Skeletal muscle satellite cell (primary cell): ENCODE data around the gene ADAM15.
A peak's percentile ranks its signal among the peaks of the same experiment; 100 is the strongest.

ENCODE experiments used
- H3K27me3 ChIP-seq: 2 replicates; pipeline ENCODE4 v1.7.0; 2013; ENCODE audit warnings: low read length; ENCODE audit not compliant: control insufficient read depth, insufficient read depth
- H3K36me3 ChIP-seq: 2 replicates; pipeline ENCODE4 v1.7.0; 2013; ENCODE audit warnings: mild to moderate bottlenecking, control low read depth, low read length; ENCODE audit not compliant: insufficient read depth
- H3K4me1 ChIP-seq: 2 replicates; pipeline ENCODE4 v1.7.0; 2013; ENCODE audit warnings: low read length; ENCODE audit not compliant: control insufficient read depth, insufficient read depth
- H3K4me2 ChIP-seq: 2 replicates; pipeline ENCODE4 v1.7.0; 2013; ENCODE audit warnings: mild to moderate bottlenecking, low read length
- H3K4me3 ChIP-seq: 2 replicates; pipeline ENCODE4 v1.7.0; 2013; ENCODE audit warnings: low read length
- H3K9ac ChIP-seq: 2 replicates; pipeline ENCODE4 v1.7.0; 2013; ENCODE audit warnings: mild to moderate bottlenecking, low read depth, low read length, moderate library complexity
- H3K9me3 ChIP-seq: replicated peaks from 2 replicates; pipeline ENCODE4 v1.7.0; 2013; ENCODE audit warnings: mild to moderate bottlenecking, control low read depth, low read length

The ADAM15 gene

GRCh38 chr1:155071701-155072100 is 20.6 kb downstream of the ADAM15 start:
- Histone ChIP-seq H3K9ac (no peak overlapping the region), H3K4me2 (no peak overlapping the region), H3K4me3 (no peak overlapping the region)

DNA sequence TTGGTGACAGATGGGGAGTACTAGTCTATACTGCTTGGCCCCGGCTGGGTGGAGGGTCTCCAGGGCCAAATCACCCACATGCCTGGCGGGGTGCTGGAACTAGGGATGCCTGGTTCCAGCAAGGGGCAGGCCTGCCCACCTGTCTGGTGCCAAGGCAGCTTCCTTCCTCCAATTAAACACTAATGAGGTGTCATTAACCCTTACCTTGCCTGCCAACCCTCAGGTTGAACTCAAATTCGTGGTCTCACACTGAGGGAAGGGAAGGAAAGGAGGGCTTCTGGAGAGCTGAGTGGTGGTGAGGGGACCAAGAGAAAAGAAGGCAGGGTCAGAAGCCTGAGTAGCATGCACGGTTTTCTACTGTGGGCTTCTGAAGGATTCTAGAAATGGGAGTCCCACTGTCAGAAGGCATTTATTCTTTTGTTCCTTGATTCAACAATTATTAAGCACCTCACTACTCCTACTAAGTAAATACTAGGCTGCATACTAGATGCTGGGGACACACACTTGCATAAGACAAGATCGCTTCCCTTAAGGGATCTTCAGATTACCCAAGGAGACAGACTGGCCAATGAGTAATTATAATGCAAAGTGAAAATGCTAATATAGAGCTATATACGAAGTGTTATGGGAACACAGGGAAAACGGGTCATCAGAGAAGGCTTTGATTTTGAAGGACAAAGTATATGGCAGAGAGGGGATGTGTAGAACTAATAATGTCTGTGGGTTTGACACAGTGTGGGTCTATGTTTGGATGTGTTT is 21.6 kb downstream of the ADAM15 start:
- Histone ChIP-seq H3K9ac (no peak overlapping the region), H3K4me1 (peaks cover 12% of the 10 kb centered on the region), H3K27me3 (peaks cover 11% of the 10 kb centered on the region), H3K36me3 (no peaks in the 10 kb centered on the region), H3K4me2 (no peak overlapping the region), H3K9me3 (no peaks in the 10 kb centered on the region), H3K4me3 (no peak overlapping the region)

More at GRCh38 chr1:155071701-155072100, 20.6 kb downstream of the ADAM15 start:
- H3K4me1 ChIP-seq = peaks cover 12% of the 10 kb centered on the region
- no peaks in the 10 kb centered on the region for H3K9me3 ChIP-seq
- H3K36me3 ChIP-seq = no peaks in the 10 kb centered on the region
- peaks cover 11% of the 10 kb centered on the region for H3K27me3 ChIP-seq

- H3K27me3 ChIP-seq = peaks cover 11% of the 10 kb centered on the region
- H3K9ac ChIP-seq = no peak overlapping the region
- H3K4me2 ChIP-seq = no peak overlapping the region
- no peaks in the 10 kb centered on the region for H3K36me3 ChIP-seq
- no peaks in the 10 kb centered on the region for H3K9me3 ChIP-seq
- H3K4me3 ChIP-seq = no peak overlapping the region
- peaks cover 17% of the 10 kb centered on the region for H3K4me1 ChIP-seq
Observed at GRCh38 chr1:155073377-155074242, 22.5 kb downstream of the ADAM15 start.

DNA sequence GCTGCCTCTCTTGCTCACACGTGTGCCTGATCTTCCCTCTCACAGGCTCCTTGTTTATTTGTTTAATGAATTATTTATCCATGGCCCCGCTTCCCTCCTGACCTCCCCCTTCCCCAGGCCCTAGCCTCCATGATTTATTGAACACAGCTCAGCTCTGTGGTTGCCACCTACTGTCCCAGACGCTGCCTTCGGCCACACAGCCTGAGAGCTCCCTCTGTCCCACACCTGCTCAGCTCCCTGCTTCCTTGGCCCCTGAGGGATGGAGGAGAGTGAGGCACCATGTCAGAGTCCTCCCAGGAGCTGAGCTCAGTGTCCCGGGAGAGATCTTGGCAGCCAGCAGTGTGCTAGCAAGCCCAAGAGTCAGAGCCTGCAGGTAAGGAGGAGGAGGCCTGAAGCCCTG is 24.4 kb downstream of the ADAM15 start:
- Histone ChIP-seq H3K9ac (no peak overlapping the region), H3K36me3 (no peaks in the 10 kb centered on the region), H3K27me3 (peaks cover 25% of the 10 kb centered on the region), H3K4me3 (no peak overlapping the region), H3K9me3 (no peaks in the 10 kb centered on the region), H3K4me2 (no peak overlapping the region), H3K4me1 (peaks cover 31% of the 10 kb centered on the region)

- peaks cover 28% of the 10 kb centered on the region for H3K4me1 ChIP-seq
- no peak overlapping the region for H3K4me3 ChIP-seq
- H3K9me3 ChIP-seq = no peaks in the 10 kb centered on the region
- peaks cover 34% of the 10 kb centered on the region for H3K27me3 ChIP-seq
- H3K36me3 ChIP-seq = no peaks in the 10 kb centered on the region
- H3K4me2 ChIP-seq = no peak overlapping the region
- no peak overlapping the region for H3K9ac ChIP-seq
Observed at GRCh38 chr1:155076371-155076770, 25.3 kb downstream of the ADAM15 start.

DNA sequence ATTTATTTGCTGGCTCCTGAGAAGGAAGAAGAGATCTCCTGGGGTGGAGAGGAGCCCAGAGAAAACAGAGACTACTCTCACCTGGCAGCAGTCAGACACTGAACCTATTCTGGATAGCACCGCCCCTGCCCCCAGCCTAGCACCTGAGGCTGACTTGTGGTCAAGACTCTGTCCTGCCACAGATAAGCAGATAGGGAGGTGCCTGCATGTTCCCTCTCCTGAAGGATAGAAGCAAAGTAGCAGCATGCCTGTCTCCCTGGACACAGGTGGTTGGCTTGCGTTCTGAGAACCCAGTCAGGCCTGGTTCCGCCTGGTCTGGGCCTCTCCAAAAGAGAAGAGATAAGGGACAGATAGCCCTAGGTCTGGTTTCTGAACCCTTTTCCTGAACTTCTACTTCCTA is 26.2 kb downstream of the ADAM15 start:
- no peak overlapping the region for H3K4me3 ChIP-seq
- H3K4me1 ChIP-seq = peaks cover 27% of the 10 kb centered on the region
- H3K4me2 ChIP-seq = no peak overlapping the region
- no peaks in the 10 kb centered on the region for H3K36me3 ChIP-seq
- H3K9ac ChIP-seq = no peak overlapping the region
- H3K27me3 ChIP-seq = peaks cover 36% of the 10 kb centered on the region
- no peaks in the 10 kb centered on the region for H3K9me3 ChIP-seq

DNA sequence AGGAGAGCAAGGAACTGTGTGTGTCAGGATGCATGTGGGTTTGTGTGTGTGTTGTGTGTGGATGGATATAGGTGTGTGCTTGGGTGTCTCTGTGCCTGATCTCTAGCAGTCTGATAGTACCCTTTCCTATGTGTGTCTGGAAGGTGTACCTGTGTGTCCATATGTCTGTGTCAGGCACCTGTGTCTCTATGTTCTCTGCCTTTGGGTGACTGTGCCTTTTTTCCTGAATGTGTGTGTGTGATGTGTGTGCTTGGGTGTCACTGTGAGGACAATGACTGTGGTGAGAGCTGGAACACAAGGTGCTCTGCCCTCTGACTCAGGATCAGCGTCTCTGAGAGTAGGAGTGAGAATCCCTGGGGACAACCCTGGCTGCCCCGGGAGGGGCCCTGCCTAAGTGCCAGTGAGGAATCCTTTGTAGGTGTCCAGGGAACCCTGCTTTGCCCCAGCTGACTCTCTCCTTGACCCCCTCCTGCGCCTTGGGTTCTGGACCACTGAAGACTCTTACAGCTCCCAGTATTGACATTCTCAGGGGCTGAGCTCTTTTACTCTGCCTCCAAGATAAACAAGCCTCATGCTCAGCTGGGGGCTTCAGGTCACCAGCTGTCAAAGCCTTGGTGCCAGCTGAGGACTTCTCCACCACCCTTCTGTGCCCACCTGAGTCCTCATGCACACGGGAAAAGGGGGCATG is 26.8 kb downstream of the ADAM15 start:
- Histone ChIP-seq H3K9ac (no peak overlapping the region), H3K36me3 (no peaks in the 10 kb centered on the region), H3K4me3 (no peak overlapping the region), H3K4me2 (peak overlapping the region; percentile 72), H3K27me3 (peaks cover 40% of the 10 kb centered on the region), H3K9me3 (no peaks in the 10 kb centered on the region), H3K4me1 (peaks cover 27% of the 10 kb centered on the region)

DNA sequence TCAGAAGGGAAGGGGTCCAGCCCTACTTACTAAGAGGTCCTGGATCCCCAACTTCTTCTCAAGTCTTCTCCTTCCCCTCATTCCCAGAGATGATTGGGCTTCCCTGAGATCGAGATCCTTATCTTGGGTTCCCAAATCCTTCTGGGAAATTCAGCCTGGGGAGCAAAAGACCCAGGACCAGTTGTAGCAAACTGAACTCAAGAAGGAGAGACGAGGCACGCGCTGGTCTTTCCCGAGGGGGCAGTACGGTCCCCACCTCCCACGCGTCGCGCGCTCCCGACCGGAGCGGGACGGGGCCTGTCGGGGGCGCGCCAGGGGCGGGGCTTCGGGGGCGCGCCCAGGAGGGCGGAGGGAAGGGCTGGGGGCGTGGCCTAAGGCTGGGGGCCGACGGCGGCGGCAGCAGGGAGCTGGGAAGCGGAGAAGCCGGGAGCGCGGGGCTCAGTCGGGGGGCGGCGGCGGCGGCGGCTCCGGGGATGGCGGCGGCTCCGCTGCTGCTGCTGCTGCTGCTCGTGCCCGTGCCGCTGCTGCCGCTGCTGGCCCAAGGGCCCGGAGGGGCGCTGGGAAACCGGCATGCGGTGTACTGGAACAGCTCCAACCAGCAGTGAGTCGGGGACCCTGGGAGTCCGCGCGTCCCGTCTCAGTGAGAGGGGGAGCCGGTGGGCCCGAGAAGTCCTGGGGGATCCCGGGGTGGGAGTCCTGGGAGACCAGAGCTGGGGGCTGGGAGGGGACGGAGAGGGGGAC is 27.5 kb downstream of the ADAM15 start, which contains the start of gene EFNA3:
EFNA3 (plus strand) TSS at position 369 of the 741 bp plus-strand sequence; CDS start at position 474, 105 bp downstream.
- peaks cover 47% of the 10 kb centered on the region for H3K27me3 ChIP-seq
- no peaks in the 10 kb centered on the region for H3K9me3 ChIP-seq
- no peaks in the 10 kb centered on the region for H3K36me3 ChIP-seq
- peaks cover 27% of the 10 kb centered on the region for H3K4me1 ChIP-seq
- peak within 1 kb of the TSS; percentile 72 for H3K4me2 ChIP-seq
- no peak within 1 kb of the TSS for H3K9ac ChIP-seq
- peak within 1 kb of the TSS; percentile 52 for H3K4me3 ChIP-seq

- Histone ChIP-seq H3K27me3 (peaks cover 50% of the 10 kb centered on the region), H3K36me3 (no peaks in the 10 kb centered on the region), H3K9me3 (no peaks in the 10 kb centered on the region), H3K4me3 (no peak overlapping the region), H3K9ac (no peak overlapping the region), H3K4me1 (peaks cover 30% of the 10 kb centered on the region), H3K4me2 (peak overlapping the region; percentile 72)
Observed at GRCh38 chr1:155079210-155079486, 28.0 kb downstream of the ADAM15 start.

DNA sequence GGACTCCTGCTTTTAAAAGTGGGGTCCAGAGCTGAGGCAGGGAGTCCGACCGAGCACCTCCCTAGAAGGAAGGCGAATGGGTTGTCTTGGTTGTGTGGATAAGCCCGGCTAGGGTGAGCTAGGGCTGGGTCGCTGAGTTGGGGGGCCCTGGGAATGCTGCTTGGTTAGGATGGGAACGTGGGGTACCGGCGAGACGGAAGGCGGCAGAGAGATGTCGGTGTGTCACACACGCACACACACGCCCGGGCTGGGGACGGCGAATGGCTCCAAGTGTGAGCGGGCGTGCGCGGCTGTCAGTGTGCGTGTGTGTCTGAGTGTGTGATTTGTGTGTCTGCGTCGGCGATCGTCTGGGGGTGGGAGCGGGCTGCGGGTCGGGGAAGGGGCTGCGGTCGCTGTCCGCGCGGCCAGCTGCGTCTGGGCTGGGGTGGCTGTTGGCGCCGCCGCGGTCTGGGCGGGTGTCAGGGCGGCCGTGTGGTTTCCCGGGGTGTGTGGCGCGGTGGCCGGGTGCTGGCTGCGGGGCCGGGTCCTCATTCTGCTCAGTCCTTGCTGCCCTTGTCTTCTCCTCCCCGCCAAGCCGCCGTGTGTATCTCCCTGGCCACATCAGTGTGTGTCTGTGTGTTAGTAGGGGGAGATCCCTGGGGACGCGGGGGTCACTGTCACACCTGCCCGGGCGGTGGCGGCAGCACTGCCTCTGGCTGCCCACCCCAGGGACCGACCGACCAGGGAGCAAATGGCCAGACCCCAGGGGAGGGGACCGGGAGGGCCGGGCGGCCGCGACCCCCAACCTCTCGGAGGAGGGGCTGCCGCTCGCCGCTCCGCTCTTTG is 28.6 kb downstream of the ADAM15 start:
- Histone ChIP-seq H3K4me3 (no peak overlapping the region), H3K4me2 (peak overlapping the region; percentile 72)

More for the DNA sequence above, 28.6 kb downstream of the ADAM15 start:
- Histone ChIP-seq H3K27me3 (peaks cover 50% of the 10 kb centered on the region), H3K4me1 (peaks cover 35% of the 10 kb centered on the region), H3K9ac (no peak overlapping the region), H3K9me3 (no peaks in the 10 kb centered on the region), H3K36me3 (no peaks in the 10 kb centered on the region)
